Anterior cingulate cortex (tissue), 58 donors: Measurements from ENCODE around the gene TCOF1.

Experiments used
- DNase-seq, 58 donors: peaks; one replicate each; lab custom pipeline; 2025; lab: John Stamatoyannopoulos, UW

The TCOF1 gene

DNA sequence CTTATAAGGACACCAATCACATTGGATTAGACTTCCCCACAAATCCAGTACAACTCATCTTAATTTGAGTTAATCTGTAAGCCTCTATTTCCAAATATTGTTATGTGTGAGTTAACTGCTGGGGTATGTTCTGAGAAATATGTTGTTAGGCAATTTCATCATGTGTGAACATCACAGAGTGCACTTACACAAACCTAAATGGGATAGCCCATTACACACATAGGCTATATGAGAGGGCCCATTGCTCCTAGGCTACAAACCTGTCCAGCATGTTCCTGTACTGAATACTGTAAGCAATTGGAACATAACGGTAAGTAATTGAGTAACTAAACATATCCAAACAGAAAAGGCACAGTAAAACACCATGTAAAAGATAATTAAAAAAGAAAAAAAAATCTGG lies 35.7 kb upstream of the TCOF1 start:
- no peak for DNase-seq

DNA sequence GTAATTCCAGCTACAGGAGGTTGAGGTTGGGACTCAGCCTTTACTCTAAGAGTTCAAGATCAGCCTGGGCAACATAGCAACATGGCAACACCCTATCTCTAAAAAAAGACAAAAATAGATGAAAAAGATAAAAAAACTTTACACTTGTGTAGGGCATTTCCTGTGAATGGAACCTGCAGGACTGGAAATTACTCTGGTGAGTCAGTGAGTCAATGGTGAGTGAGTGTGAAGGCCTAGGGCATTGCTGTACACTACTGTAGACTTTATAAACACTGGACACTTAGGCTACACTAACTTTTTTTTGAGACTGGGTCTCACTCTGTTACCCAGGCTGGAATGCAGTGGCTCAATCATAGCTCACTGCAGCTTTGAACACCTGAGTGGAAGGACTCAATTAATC lies 35.3 kb upstream of the TCOF1 start:
- DNase-seq: no peak

DNA sequence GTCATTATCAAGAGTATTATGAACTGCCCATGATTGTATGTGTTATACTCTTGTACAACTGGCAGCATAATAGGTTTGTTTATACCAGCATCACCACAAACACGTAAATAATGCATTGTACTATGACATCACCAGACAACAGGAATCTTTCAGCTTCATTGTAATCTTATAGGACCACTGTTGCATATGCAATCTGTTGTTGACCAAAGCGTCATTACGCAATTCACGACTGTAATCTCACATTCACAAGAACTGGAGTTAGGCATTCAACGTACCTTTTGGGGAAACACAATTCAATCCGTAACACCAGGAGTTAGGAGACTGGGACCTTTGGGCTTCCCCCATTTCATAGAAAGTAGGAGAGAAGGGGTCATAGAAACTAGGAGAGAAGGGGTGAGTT lies 34.4 kb upstream of the TCOF1 start:
- DNase-seq: no peak

DNA sequence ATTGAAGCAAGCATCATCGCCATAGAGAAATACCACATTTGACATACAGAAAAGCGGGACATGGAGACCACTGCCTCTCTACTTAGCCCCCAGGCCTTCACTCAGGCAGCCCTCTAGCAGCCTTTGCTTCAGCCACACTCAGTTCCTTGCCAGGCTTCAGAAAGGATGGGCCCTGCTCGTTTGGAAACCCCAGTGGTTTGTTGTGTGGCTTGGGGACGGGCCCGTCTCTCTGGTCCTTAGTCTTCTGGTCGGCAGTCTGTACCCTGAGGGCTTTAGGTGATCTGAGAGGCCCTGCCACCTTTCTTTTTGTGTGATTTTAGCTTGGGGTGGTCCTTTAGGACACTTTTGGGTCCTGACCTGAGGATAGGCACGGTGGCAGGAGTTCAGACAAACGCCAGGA lies 33.7 kb upstream of the TCOF1 start:
- no peak for DNase-seq

DNA sequence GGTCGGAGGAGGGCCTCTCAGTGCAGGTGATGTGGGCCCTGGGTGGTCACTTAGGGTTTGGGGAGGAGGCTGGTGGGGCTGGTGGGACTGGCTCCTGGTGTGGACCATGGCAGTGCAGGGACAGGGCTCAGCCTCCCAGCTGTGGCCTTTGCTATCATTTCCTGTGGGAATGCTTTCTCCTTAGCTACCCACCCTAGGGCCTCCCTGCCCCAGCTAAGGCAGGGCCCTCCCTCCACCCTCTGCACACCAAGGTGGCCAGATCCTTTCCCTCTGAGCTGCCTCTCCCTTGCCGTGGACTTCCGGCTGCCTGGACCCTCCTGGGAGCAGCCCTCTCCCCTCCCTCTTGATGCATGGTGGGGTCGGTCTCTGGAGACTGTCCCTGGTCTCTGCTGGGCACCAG lies 32.1 kb upstream of the TCOF1 start:
- DNase-seq: no peak

DNA sequence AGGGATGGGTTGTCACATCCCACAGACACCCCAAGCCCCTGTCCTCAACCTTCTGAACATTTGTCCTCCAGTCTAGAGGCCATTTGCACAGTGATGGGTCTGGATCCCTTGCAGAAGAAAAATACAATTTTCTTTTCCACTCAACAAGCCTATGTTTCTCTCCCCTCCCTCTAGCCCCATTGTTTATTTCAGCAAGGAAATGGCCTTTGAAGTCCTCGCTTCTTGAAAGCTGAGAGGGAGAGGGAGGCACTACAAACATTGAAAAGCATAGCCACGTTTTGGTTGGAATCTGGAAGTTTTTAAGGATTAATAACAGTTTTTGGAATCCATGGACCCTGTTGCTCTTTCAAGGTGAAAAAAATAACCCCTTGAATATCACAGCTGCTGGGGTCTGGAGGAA lies 30.8 kb upstream of the TCOF1 start:
- no peak for DNase-seq

DNA sequence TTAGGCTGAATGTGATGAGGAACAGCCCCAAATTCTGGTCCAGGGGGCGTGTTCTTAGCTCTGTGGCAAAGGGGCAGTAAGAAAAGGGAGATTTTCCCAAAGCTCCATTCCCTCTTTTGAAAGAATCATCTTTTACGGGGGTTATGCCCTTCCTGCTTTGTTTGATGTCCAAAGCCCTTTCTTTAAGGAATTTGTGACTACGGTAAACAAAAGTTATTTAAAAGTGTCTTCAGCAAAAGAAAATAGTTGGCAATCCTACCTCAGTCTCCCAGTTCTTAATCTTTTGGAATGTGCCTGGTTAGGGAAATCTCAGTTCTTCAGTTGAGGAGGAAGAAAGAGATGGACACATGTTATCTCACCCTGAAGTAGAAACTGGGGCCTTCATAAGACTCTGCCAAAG lies 30.4 kb upstream of the TCOF1 start:
- DNase-seq: no peak

DNA sequence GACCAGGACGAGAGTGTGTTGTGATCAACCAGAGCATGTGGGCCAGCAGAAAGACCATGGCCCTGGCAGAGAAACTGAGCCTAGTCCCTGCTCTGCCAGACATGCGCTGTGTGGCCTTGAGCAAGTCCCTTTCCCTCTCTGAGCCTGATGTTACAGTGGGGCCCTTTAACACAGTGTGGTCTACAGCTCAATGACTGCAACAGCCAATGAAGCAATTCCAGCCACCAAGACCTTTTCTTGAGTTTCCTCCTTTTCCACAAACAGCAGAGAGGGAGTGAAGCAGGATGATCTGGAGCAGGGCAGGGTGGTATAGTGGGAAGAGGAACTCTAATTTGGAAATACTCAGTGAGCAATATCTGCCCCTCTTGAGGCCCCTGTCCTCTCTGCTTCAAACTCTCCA lies 29.0 kb upstream of the TCOF1 start:
- DNase-seq: no peak

DNA sequence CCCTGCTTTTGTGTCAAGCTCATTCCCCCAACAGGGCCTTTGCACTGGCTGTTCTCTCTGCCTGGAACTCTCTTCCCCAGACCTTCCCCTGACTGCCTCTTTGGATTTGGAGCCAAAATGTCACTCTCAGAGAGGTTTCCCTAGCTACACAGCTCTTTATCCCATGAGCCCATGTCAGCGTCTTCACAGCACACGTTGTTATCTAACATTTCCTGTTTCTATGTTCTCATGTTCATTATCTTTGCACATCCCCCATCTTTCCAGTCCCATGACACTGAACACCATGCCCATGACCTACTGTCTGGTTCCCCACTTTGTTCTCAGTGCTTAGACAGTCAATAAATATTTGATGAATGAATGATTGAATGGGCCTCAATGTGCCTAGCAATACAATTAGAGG lies 28.5 kb upstream of the TCOF1 start:
- DNase-seq: no peak

DNA sequence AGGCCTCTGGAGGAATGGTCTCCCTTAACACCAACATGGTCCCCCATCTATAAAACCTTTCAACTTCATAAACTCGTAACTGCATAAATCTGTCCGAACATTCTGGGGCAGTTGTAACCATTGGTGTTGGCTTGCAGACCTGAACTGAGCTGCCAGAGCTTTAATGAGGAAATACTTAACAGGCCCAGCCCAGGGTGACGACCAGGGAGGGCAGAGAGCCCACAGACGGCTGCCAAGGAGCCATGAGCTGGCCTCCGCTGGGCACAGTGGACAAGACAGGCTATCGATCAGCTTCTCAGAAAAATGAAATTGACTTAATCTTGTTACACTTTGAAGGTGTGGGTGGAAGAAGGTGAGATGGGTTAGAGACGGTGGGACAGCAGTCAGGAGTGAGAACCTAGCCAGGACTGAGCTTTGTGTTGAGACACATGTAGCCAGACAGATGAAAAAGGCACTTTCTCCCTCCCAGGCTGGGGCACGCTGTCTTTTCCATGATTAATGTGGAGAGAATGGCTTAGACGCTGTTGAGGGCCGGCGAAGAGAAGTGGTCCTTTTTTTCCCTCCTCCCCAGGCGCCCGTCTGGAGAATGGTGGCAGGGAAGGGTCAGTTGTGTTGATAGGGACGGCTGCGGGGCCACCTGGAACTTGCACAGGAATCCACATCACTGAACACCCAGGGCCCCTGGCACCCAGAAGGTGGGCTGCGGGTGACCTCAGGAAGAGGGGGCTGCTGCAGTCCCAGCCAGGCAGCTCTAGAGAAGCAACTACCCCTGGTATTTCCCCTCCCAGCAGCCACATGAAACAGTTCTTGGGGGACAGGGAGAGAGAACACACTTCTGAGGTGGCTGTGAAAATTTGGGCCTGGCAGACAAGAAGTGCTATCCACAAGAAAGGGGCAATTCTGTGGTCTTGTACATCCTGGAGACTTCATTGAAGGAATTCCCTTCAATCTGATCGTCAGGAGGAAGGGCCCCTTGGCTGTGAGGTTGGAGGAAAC lies 27.3 kb upstream of the TCOF1 start:
- DNase-seq: peak in 9 of 58 donors; percentile 8 to 46 (median 24)

DNA sequence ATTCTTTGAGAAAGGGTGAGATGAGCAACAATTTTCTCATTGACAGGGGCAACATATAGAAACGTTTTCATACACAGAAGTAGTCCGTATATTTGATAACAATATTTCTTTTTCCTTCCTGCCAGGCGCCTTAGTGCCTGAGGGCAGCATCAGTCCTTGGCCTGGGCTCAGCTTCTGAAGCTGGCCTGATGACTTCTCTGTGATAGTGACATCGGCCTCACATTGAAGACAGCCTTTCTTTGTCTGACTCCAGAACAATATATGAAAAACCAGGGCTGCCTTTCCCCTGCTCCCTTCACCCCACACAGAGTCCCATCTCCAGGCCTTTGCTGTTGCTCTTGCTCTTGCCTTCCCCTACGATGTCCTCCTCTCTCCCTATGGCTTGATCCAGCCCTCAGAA lies 24.1 kb upstream of the TCOF1 start:
- DNase-seq: peak in 20 of 58 donors; percentile 11 to 76 (median 38)

DNA sequence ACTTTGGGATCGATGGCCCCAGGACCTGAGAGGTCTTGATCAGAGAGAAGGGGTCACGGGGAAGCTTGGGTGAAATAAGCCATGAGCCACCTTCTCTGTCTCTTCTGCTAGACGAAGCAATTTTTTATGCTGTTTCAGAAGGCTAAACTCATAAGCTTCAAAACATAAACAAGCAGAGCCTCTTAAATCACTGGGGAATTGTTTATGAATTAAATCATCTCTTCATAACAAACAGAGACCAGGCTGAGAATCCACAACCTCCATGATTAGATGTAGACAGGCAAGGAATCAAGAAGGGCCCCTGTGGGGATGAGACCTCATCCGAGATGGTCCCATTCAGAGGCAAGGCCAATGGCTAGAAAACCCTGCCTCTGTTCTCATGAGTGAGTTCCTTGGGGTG lies 21.7 kb upstream of the TCOF1 start:
- no peak for DNase-seq

DNA sequence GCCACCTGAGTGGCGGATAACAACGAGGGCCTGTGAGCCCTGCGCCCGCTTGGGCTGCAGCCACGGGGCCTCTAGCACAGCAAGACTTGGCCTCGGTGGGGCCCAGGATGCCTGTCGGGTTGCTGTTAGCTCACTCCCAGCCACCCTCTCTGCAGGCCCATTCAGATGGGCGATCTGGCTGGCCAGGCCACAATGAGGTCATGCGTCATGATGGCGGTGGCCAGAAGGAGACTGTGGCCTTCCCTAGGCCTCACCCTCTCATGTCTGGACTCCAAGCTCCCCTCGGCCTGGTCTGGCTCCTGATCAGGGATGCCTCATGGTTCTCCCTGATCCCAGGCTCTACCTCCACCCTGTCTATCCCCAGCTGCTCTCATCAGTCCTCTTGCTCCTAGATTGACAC lies 19.0 kb upstream of the TCOF1 start:
- peak in 15 of 58 donors; percentile 19 to 55 (median 34) for DNase-seq

DNA sequence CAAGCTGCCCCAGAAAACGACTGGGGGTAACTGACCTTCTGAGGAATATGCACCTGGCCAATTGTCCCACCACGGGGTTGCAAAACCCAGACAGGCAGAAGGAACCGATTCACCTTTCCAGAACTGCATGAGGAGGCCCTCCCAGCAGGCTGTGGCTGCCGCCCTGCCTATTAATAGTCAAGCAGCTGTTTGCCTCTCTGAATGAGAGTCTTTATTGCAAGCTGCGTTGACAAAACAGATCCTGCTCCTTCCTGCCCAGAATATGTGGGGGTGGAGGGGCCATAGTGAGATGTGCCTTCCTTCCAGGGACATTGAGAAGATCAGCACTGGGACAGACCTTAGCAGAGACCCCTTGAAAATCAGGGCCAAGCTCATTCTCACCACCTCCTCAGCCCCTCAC lies 18.3 kb upstream of the TCOF1 start:
- peak in 48 of 58 donors; percentile 12 to 83 (median 44) for DNase-seq

DNA sequence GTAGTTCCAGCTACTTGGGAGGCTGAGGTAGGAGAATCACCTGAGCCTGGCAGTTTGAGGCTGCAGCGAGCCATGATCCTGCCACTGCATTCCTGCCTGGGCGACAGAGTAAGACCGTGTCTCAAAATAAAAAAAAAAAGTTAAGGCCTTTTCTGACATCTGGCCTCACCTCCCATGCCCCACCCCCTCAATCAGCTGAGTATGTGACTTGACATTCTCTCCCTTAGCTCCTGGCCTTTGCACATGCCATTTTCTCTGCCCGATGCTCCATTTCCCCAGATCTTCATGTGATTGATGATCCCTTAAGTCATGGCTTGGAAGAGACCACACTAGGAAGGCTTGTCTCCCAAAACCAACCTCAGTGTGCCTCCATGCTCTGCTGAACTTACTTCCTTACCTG lies 17.7 kb upstream of the TCOF1 start:
- DNase-seq: no peak

DNA sequence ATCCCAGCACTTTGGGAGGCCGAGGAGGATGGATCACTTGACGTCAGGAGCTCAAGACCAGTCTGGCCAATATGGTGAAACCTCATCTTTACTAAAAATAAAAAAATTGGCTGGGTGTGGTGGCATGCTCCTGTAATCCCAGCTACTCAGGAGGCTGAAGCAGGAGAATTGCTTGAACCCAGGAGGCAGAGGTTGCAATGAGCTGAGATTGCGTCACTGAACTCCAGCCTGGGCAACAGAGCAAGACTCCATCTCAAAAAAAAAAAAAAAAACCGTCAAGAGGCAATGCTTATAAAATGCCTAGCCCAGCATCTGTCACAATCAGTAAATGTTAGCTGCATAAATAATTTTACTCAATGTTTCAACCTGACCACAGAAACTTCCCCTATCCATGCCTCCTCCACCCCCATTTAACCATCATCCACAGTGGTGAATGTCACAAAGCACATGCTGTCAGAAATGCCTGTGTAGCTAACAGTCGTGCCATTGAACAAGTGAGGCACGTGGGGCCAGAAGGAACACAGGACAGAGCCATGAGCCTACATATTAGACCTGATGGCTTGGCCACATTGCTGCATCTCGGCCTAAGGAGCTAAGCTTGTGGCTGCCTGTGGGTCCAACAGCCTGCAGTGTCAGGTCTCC lies 16.8 kb upstream of the TCOF1 start:
- peak in 3 of 58 donors; percentile 20 to 34 (median 22) for DNase-seq

DNA sequence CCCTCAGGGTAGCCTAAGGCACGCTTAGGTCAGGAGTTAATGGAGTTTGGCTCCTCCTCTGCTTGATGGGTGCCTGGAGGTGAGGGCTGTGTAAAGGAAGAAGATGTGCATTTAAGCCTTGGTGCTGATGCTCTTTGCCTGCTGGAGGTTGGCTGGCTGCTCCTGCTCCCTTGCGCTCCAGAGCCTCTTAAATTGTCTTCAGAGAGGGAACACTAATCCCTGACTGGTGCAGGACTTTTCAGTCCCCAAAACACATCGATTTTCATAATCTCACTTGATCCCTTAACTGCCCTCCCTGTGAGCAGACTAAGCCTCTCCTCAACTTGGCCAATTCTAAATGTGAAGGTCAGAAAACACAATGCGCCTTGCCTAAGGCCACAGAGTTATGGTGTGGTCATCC lies 16.2 kb upstream of the TCOF1 start:
- no peak for DNase-seq

DNA sequence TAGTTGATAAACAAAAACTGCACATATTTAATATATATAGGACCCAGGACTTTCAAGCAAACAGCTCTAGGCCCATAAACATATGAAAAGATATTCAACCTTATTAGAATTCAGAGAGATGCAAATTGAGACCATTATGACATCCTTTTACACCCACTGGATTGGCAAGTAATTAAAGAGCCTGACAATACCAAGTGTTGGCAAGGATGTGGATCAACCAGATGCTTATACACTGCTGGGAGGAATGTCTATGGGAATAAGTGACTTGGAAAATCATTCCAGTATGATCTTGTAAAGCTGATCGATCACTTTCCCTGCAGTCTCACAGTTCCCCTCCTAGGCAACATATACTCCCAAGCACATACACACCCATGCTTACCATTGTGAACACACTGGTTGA lies 15.5 kb upstream of the TCOF1 start:
- DNase-seq: no peak

DNA sequence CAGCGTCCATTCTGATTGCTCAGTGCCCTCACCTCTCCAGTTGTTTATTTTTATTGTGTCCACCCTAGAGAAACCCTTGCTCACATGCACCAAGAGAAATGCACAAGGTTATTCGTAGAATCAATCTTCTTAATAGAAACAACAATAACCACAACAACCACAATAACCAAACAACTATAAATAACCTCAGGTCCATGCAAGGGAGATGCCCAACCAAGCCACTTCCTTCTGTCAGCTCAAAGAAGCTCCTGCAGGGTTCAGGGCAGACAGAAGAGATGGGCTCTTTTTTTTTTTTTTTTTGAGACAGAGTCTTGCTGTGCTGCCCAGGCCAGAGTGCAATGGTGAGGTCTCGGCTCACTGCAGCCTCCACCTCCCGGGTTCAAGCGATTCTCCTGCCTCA lies 14.9 kb upstream of the TCOF1 start:
- no peak for DNase-seq

DNA sequence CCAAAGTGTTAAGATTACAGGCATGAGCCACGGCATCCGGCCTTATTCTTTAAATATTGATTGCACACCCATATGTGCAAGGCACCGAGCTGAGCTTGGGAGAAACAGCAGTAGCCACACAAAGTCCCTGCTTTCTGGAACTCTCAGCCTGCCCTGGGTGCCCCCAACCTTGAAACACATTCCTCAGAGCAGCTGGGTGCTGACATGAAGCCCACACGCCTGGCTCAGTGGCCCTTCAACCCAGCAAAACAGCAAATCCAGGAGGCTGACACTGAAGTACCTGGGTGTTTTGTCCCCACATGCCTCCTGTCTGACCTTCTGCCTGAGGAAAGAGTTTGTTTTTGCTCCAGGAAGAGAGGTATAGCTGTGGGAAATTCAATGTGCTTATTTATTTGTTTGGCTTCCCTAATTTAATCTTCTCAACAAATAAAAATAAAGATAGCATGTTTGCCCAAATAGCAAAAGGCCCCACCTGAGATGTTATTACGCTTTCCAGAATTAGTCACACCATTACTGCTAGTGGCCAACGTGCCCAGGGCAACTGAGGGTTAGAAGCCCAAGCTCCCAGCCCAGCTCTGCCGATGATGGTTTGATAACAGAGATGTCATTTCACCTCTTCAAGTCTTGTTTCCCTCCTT lies 13.4 kb upstream of the TCOF1 start:
- DNase-seq: no peak

DNA sequence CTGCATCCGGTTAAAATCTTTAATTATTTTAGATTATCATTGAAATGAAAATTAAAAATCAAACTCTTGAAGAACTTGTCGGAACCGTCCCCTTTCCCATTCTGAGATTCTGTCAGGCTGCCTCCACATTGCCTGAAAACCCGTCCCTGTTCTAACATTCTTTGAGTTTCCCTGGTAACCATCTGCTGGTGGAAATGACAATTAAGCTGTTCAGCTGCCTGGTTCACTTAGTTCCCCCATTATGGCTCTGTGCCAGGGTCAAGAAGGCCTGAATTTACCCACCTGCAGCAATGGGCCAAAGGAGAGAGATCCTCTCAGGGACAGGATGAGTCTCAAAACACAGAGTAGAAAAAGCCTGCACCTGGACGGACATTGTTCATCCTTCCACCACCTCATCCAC lies 11.8 kb upstream of the TCOF1 start:
- DNase-seq: peak in 16 of 58 donors; percentile 9 to 50 (median 23)
